Left ventricle myocardium inferior (tissue), 1 donor: ENCODE data around the gene CEACAM16. TPM values are rescaled to one million over a fixed set of nuclear protein-coding genes. Genes with fewer than 3 reads are reported as not detected.

Source experiments
- DNase-seq: peaks from one replicate; pipeline ENCODE4 v3.0.0-alpha.2; 2020
- H3K27ac ChIP-seq: fragments of 200-600 bp; replicated peaks from 2 replicates; pipeline ENCODE4 v1.8.0; 2021
- H3K27me3 ChIP-seq: fragments of 200-600 bp; 2 replicates; pipeline ENCODE4 v1.8.0; 2021; ENCODE audit warnings: low read depth
- H3K36me3 ChIP-seq: fragments of 200-600 bp; 2 replicates; pipeline ENCODE4 v1.8.0; 2021
- H3K4me1 ChIP-seq: fragments of 200-600 bp; 2 replicates; pipeline ENCODE4 v1.8.0; 2021
- H3K4me3 ChIP-seq: fragments of 200-600 bp; 2 replicates; pipeline ENCODE4 v1.8.0; 2021; ENCODE audit warnings: mild to moderate bottlenecking, moderate library complexity
- H3K9me3 ChIP-seq: fragments of 200-600 bp; replicated peaks from 2 replicates; pipeline ENCODE4 v1.8.0; 2021
- intact Hi-C: fragments of 100-400 bp; cut with micrococcal nuclease; formaldehyde crosslinking; loops from one replicate; pipeline ENCODE4 v1.11.0; 2022
- total RNA-seq: library from RNA; stranded (reverse); fragmentation: NEBNext Ultra II Directional; extraction: Animal tissue kit (Norgen Biotek cat#: 25700); gene quantifications from one replicate; pipeline ENCODE4 v1.2.1, GENCODE V29; 2021
- TF ChIP-seq, protein P1 (sequence below): fragments of 200-600 bp; IDR thresholded peaks from 2 replicates; pipeline ENCODE4 v1.8.0; 2021; ENCODE audit warnings: antibody characterized with exemption, mild to moderate bottlenecking, borderline replicate concordance
- donor health status: DM: no; HTN: yes; CAD: no; lungs with severe emphysema.

Gene CEACAM16
- total RNA-seq, 1 donor from 2014 or later: not detected

- peak overlapping the region; percentile 37 for H3K4me3 ChIP-seq
- H3K27me3 ChIP-seq: no peaks in the 10 kb centered on the region
- TF ChIP-seq, protein P1, sequence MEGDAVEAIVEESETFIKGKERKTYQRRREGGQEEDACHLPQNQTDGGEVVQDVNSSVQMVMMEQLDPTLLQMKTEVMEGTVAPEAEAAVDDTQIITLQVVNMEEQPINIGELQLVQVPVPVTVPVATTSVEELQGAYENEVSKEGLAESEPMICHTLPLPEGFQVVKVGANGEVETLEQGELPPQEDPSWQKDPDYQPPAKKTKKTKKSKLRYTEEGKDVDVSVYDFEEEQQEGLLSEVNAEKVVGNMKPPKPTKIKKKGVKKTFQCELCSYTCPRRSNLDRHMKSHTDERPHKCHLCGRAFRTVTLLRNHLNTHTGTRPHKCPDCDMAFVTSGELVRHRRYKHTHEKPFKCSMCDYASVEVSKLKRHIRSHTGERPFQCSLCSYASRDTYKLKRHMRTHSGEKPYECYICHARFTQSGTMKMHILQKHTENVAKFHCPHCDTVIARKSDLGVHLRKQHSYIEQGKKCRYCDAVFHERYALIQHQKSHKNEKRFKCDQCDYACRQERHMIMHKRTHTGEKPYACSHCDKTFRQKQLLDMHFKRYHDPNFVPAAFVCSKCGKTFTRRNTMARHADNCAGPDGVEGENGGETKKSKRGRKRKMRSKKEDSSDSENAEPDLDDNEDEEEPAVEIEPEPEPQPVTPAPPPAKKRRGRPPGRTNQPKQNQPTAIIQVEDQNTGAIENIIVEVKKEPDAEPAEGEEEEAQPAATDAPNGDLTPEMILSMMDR: no peak
- H3K9me3 ChIP-seq: no peaks in the 10 kb centered on the region
- peak overlapping the region; percentile 69 for H3K27ac ChIP-seq
- peaks cover 39% of the 10 kb centered on the region for H3K4me1 ChIP-seq
- DNase-seq: no peak
- intact Hi-C loops: no loop called here
- H3K36me3 ChIP-seq: no peaks in the 10 kb centered on the region
Observed at GRCh38 chr19:44725251-44725650, 26.3 kb downstream of the CEACAM16 start.

- intact Hi-C loops: no loop called here
- Histone ChIP-seq H3K4me3 (peak overlapping the region; percentile 37), H3K9me3 (no peaks in the 10 kb centered on the region), H3K4me1 (peaks cover 39% of the 10 kb centered on the region), H3K27me3 (no peaks in the 10 kb centered on the region), H3K36me3 (no peaks in the 10 kb centered on the region), H3K27ac (peak overlapping the region; percentile 69)
- TF ChIP-seq, protein P1: no peak
- DNase-seq: no peak
Observed at GRCh38 chr19:44725684-44726083, 26.7 kb downstream of the CEACAM16 start.

DNA sequence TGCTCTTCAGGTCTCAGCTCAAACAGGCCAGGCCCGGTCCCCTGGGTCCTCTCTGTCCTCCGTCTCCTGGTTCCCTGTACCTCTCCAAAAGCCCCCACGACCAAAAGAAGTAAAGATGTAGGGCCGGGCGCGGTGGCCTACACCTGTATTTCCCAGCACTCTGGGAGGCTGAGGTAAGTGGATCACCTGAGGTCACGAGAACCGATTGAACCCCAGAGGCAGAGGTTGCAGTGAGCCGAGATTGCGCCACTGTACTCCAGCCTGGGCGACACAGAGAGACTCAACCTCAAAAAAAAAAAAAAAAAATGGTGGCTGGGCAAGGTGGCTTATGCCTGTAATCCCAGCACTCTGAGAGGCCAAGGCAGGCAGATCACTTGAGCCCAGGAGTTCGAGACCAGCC is 27.5 kb downstream of the CEACAM16 start:
- Histone ChIP-seq H3K27me3 (no peaks in the 10 kb centered on the region), H3K36me3 (no peaks in the 10 kb centered on the region), H3K27ac (no peak overlapping the region), H3K4me1 (peaks cover 39% of the 10 kb centered on the region), H3K9me3 (no peaks in the 10 kb centered on the region), H3K4me3 (no peak overlapping the region)
- TF ChIP-seq, protein P1: no peak
- DNase-seq: no peak
- intact Hi-C loops: no loop called here

DNA sequence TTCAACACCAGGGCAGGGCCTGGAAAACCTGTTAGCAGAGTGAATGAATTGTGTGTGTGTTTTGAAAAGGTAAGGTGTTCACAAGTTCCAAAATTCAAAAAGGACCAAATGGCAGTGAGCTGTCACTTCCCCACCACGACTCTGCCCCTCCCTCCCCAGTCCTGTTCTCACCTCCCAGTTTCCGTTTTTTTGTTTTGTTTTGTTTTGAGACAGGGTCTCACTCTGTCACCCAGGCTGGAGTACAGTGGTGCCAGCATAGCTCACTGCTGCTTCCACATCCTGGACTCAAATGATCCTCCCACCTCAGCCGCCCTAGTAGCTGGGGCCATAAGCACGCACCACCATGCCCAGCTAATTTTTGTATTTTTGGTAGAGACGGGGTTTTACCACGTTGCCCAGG is 29.2 kb downstream of the CEACAM16 start:
- Histone ChIP-seq H3K9me3 (no peaks in the 10 kb centered on the region), H3K4me3 (no peak overlapping the region), H3K4me1 (peaks cover 30% of the 10 kb centered on the region), H3K27me3 (no peaks in the 10 kb centered on the region), H3K27ac (no peak overlapping the region), H3K36me3 (no peaks in the 10 kb centered on the region)
- intact Hi-C loops: no loop called here
- TF ChIP-seq, protein P1: no peak
- no peak for DNase-seq

- intact Hi-C loops: no loop called here
- Histone ChIP-seq H3K36me3 (no peaks in the 10 kb centered on the region), H3K27me3 (no peaks in the 10 kb centered on the region), H3K4me1 (peaks cover 16% of the 10 kb centered on the region), H3K27ac (no peak overlapping the region), H3K9me3 (no peaks in the 10 kb centered on the region), H3K4me3 (no peak overlapping the region)
- no peak for DNase-seq
- TF ChIP-seq, protein P1: no peak
Observed at GRCh38 chr19:44729516-44730033, 30.6 kb downstream of the CEACAM16 start.
